Keratinocyte (primary cell): ENCODE data around the gene ENGASE. TPM values are rescaled to one million over a fixed set of nuclear protein-coding genes. Genes with fewer than 3 reads are reported as not detected.

ENCODE experiments used
- DNase-seq: peaks from one replicate; pipeline ENCODE4 v3.0.0-alpha.2; 2011; ENCODE audit warnings: low read depth, missing footprints, low spot score
- FAIRE-seq: peaks from 2 replicates; lab custom pipeline; 2011; peaks lifted over from hg19 to GRCh38; lab: Jason Lieb, UNC
- H2AFZ ChIP-seq: 2 replicates; pipeline ENCODE4 v1.6.0; 2012; ENCODE audit warnings: low read length, control low read depth, inconsistent platforms; ENCODE audit not compliant: control insufficient read depth
- H3K27ac ChIP-seq: 2 replicates; pipeline ENCODE4 v1.5.1; 2011; ENCODE audit warnings: low read length; ENCODE audit not compliant: control insufficient read depth, insufficient read depth
- H3K27me3 ChIP-seq: 3 replicates; pipeline ENCODE4 v1.6.0; 2011; ENCODE audit warnings: low read length; ENCODE audit not compliant: control insufficient read depth, insufficient read depth; ENCODE audit errors: extremely low read depth
- H3K36me3 ChIP-seq, 2 experiments: 2 replicates in 1 of 2; 3 replicates in 1 of 2; pipeline ENCODE4 v1.5.1; 2011; ENCODE audit warnings: low read length in 2 of 2, mild to moderate bottlenecking in 1 of 2; ENCODE audit not compliant: control insufficient read depth in 2 of 2, insufficient read depth in 2 of 2; ENCODE audit errors: extremely low read depth in 1 of 2
- H3K4me1 ChIP-seq: 3 replicates; pipeline ENCODE4 v1.5.1; 2011; ENCODE audit warnings: low read length; ENCODE audit not compliant: control insufficient read depth, insufficient read depth; ENCODE audit errors: extremely low read depth
- H3K4me2 ChIP-seq: 3 replicates; pipeline ENCODE4 v1.6.0; 2011; ENCODE audit warnings: low read depth, low read length; ENCODE audit not compliant: control insufficient read depth, insufficient read depth; ENCODE audit errors: extremely low read depth
- H3K4me3 ChIP-seq, 3 experiments: fragments of 200-600 bp in 1 of 3; sonication (generic) in 1 of 3; 2 replicates in 2 of 3; 3 replicates in 1 of 3; pipeline ENCODE4 v1.5.1; 2011 to 2016; ENCODE audit warnings: low read length in 3 of 3, mild to moderate bottlenecking in 3 of 3, control low read depth in 2 of 3, inconsistent platforms in 1 of 3, low read depth in 1 of 3, mixed read lengths in 1 of 3, mixed run types in 1 of 3, moderate library complexity in 1 of 3; ENCODE audit not compliant: control insufficient read depth in 2 of 3, insufficient read depth in 2 of 3; ENCODE audit errors: extremely low read depth in 1 of 3
- H3K79me2 ChIP-seq: 2 replicates; pipeline ENCODE4 v1.6.0; 2012; ENCODE audit warnings: low read length; ENCODE audit not compliant: control insufficient read depth, insufficient read depth
- H3K9ac ChIP-seq: 3 replicates; pipeline ENCODE4 v1.6.0; 2011; ENCODE audit warnings: low read length; ENCODE audit not compliant: control insufficient read depth, insufficient read depth; ENCODE audit errors: extremely low read depth
- H3K9me1 ChIP-seq: 3 replicates; pipeline ENCODE4 v1.6.0; 2011; ENCODE audit warnings: low read length; ENCODE audit not compliant: control insufficient read depth, insufficient read depth; ENCODE audit errors: extremely low read depth
- H3K9me3 ChIP-seq: 2 replicates; pipeline ENCODE4 v1.5.1; 2012; ENCODE audit warnings: low read depth, low read length; ENCODE audit not compliant: control insufficient read depth
- H4K20me1 ChIP-seq: 3 replicates; pipeline ENCODE4 v1.6.0; 2011; ENCODE audit warnings: low read length; ENCODE audit not compliant: control insufficient read depth, insufficient read depth; ENCODE audit errors: extremely low read depth
- CTCF ChIP-seq, 3 experiments: IDR thresholded peaks in 1 of 3; conservative IDR thresholded peaks in 1 of 3; optimal IDR thresholded peaks in 1 of 3; 2 replicates in 2 of 3; 3 replicates in 1 of 3; pipeline versions ENCODE3 to v1.5.1; 2011; ENCODE audit warnings: low read length in 3 of 3, mild to moderate bottlenecking in 3 of 3, moderate library complexity in 2 of 3, control low read depth in 1 of 3, inconsistent platforms in 1 of 3; ENCODE audit not compliant: insufficient read depth in 2 of 3; ENCODE audit errors: extremely low read depth in 1 of 3
- EZH2 ChIP-seq: IDR thresholded peaks from one replicate; pipeline ENCODE4 v1.6.1; 2012; ENCODE audit warnings: inconsistent platforms, mild to moderate bottlenecking, low read length, moderate library complexity
- dilution Hi-C: fragments of 300-500 bp; cut with MboI; formaldehyde crosslinking; loops from one replicate; pipeline ENCODE4 v1.7.0; 2020; ENCODE audit warnings: low sequenced_read_pairs; ENCODE audit not compliant: extremely low pct_ligation_motif_present
- polyA minus RNA-seq, 3 experiments: library from RNA; depleted of rRNA, polyadenylated mRNA; stranded (reverse); fragments of >200 nt; gene quantifications; 1 replicate in 1 of 3; 2 replicates in 1 of 3; 3 replicates in 1 of 3; pipeline ENCODE4 v1.2.3, GENCODE V29; 2011
- polyA plus RNA-seq, 5 experiments: library from polyadenylated mRNA; depleted of rRNA in 3 of 5; stranded (reverse) in 3 of 5; stranded (forward) in 1 of 5; unstranded in 1 of 5; fragments of >200 nt; gene quantifications; 1 replicate in 1 of 5; 2 replicates in 3 of 5; 3 replicates in 1 of 5; pipeline versions ENCODE4 v1.2.1 to v1.2.3, GENCODE V29; 2011 to 2012; ENCODE audit warnings: missing spikeins in 2 of 5, low read depth in 1 of 5, low replicate concordance in 1 of 5

ENGASE gene
- 6.0 to 9.1 TPM (median 6.6 TPM) in 3 replicates for polyA plus RNA-seq
- polyA plus RNA-seq (2011; ENCODE audit: low read depth), result 5.1 TPM
- polyA plus RNA-seq (2011; cell fraction: cytosol; rRNA removed), result 1.3 and 2.0 TPM in 2 replicates
- 35.0 and 42.9 TPM in 2 replicates for polyA plus RNA-seq (2011; cell fraction: nucleus; rRNA removed)
- 7.3 and 8.3 TPM in 2 replicates for polyA plus RNA-seq (2012; ENCODE audit: low replicate concordance)
- 5.3 to 13.6 TPM (median 6.8 TPM) in 3 replicates for polyA minus RNA-seq
- 5.6 TPM for polyA minus RNA-seq (2011; cell fraction: cytosol; rRNA and poly(A)+ RNA removed)
- polyA minus RNA-seq (2011; cell fraction: nucleus; rRNA and poly(A)+ RNA removed), result 8.6 and 9.2 TPM in 2 replicates

- peak within 1 kb of the TSS; percentile 10 for H2AFZ ChIP-seq
- no peaks in the 10 kb centered on the region for H3K9me3 ChIP-seq
- dilution Hi-C loops, result no loop called here
- H3K4me1 ChIP-seq, result no peaks in the 10 kb centered on the region
- FAIRE-seq (peak; percentile 63), DNase-seq (peak; percentile 96)
- H3K27ac ChIP-seq, result peak within 1 kb of the TSS; percentile 30
- H3K9ac ChIP-seq, result peak within 1 kb of the TSS; percentile 73
- TF ChIP-seq CTCF (optimal IDR thresholded peaks at IDR 0.05 in 1 of 3, IDR thresholded peaks at IDR 0.05 in 1 of 3, conservative IDR thresholded peaks at IDR 0.05 in 1 of 3; ENCODE audit: extremely low read depth in 1 of 3, insufficient read depth in 2 of 3, low read length in 3 of 3) (no peak), EZH2 (no peak)
- H3K4me2 ChIP-seq, result peak within 1 kb of the TSS; percentile 80
- no peaks in the 10 kb centered on the region for H4K20me1 ChIP-seq
- peak within 1 kb of the TSS; percentile 56 to 71 (median 69) for H3K4me3 ChIP-seq
- no peaks in the 10 kb centered on the region for H3K9me1 ChIP-seq
- H3K79me2 ChIP-seq, result no peaks in the 10 kb centered on the region
- H3K27me3 ChIP-seq, result no peaks in the 10 kb centered on the region
- H3K36me3 ChIP-seq, result peaks cover 11 to 13% of the 10 kb centered on the region in 2 experiments
These were observed at the start of gene ENGASE for GRCh38 chr17:79074649-79075445. TSS of gene ENGASE (plus strand) at chr17:79074824. CDS start at chr17:79074945, 121 bp downstream.

GRCh38 chr17:79024901-79025737 lies 49.5 kb upstream of the ENGASE start:
- Histone ChIP-seq H3K4me3 (peak overlapping the region; percentile 44 to 71 (median 68)), H3K9me3 (no peaks in the 10 kb centered on the region), H3K27ac (peak overlapping the region; percentile 22), H3K4me2 (peak overlapping the region; percentile 92), H3K4me1 (peaks cover 57% of the 10 kb centered on the region), H3K9ac (peak overlapping the region; percentile 73), H3K27me3 (peaks cover 3% of the 10 kb centered on the region), H3K79me2 (no peaks in the 10 kb centered on the region), H3K36me3 (no peaks in the 10 kb centered on the region), H4K20me1 (no peaks in the 10 kb centered on the region), H3K9me1 (no peaks in the 10 kb centered on the region), H2AFZ (peak overlapping the region; percentile 62)
- dilution Hi-C loops, result loop anchor here (25.0 kb wide), 1 partner anchor 362 kb away; no protein-coding TSS in a partner anchor
- DNase-seq, result no peak
- TF ChIP-seq EZH2, result no peak
- no peak for TF ChIP-seq CTCF (optimal IDR thresholded peaks at IDR 0.05 in 1 of 3, IDR thresholded peaks at IDR 0.05 in 1 of 3, conservative IDR thresholded peaks at IDR 0.05 in 1 of 3; ENCODE audit: extremely low read depth in 1 of 3, insufficient read depth in 2 of 3, low read length in 3 of 3)
- FAIRE-seq, result no peak
